ENCODE results near the gene HDAC1. TPM values are rescaled to one million over a fixed set of nuclear protein-coding genes. Genes with fewer than 3 reads are reported as not detected.

Gene HDAC1
- polyA plus RNA-seq, 1 experiment: 185 TPM

DNA sequence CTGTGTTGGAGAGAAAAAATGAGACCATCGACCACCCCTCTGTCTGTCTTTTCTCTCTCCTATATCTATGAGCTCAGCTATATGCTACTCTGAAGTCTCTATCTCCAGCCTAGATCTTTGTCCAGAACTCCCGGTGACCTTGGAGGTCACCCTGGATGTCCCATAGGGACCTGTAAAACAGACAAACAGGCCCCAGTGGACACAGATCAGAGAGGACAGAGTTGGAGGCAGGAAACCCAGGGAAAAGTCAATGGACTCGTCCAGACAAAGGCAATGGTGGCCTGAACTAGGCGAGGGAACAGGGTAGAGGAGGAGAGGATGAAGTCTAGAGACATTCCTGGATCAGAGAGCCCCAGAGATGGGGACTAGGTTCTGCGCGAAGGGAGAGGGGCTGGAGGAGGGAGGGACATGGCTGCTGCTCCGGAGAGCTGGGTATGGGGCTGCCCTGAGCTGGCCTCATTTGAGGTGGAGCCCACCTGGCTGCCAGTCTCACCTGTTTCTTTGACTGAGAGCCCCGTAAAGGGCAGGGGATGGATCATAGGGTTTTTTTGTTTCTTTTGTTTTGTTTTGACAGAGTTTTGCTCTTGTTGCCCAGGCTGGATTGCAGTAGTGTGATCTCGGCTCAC is 54.8 kb downstream of the HDAC1 start:
- H3K27me3 ChIP-seq (ENCODE audit: control insufficient read depth, insufficient read depth, low read length): no peaks in the 10 kb centered on the region
- CTCF ChIA-PET: no interaction called here
- H3K36me3 ChIP-seq (ENCODE audit: control insufficient read depth, insufficient read depth, low read length): no peaks in the 10 kb centered on the region
- POLR2A ChIA-PET: no interaction called here
- TF ChIP-seq, protein P1, sequence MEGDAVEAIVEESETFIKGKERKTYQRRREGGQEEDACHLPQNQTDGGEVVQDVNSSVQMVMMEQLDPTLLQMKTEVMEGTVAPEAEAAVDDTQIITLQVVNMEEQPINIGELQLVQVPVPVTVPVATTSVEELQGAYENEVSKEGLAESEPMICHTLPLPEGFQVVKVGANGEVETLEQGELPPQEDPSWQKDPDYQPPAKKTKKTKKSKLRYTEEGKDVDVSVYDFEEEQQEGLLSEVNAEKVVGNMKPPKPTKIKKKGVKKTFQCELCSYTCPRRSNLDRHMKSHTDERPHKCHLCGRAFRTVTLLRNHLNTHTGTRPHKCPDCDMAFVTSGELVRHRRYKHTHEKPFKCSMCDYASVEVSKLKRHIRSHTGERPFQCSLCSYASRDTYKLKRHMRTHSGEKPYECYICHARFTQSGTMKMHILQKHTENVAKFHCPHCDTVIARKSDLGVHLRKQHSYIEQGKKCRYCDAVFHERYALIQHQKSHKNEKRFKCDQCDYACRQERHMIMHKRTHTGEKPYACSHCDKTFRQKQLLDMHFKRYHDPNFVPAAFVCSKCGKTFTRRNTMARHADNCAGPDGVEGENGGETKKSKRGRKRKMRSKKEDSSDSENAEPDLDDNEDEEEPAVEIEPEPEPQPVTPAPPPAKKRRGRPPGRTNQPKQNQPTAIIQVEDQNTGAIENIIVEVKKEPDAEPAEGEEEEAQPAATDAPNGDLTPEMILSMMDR (IDR thresholded peaks at IDR 0.05; ENCODE audit: insufficient read depth, low read depth, low read length): no peak
- no peak overlapping the region for H3K4me3 ChIP-seq (ENCODE audit: low read depth, low read length)
- no peak for DNase-seq (ENCODE audit: low read depth)

DNA sequence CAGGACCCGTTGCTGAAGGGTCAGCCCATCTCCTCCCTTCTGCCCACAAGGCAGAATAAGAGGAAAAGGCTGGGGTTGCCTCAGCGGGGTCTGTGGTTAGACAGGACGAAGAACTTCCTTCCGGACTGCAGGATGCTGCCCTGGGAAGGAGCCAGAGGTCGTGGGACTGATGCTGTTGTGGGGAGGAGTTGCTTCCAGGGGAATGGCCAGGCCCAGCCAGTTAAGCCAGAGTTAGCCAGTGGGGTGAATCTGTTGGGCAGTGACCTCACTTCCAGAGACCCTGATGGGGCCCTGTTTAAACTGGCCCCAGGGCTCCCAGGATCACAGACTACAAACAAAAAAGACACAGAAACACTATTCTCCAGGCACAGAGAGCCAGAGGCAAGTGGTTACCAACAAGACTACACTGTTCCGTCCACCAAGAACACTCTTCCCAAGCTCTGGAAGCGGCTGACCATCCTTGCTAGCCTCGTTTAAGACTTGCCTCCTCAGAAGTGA is 57.4 kb downstream of the HDAC1 start:
- TF ChIP-seq, protein P1 (IDR thresholded peaks at IDR 0.05; ENCODE audit: insufficient read depth, low read depth, low read length): no peak
- ChIA-PET POLR2A (no interaction called here), CTCF (interaction anchor here (0.6 kb wide), 1 partner anchor 82 kb away, joined by 3 read pairs; no protein-coding TSS in a partner anchor)
- H3K36me3 ChIP-seq (ENCODE audit: control insufficient read depth, insufficient read depth, low read length): no peaks in the 10 kb centered on the region
- H3K4me3 ChIP-seq (ENCODE audit: low read depth, low read length): no peak overlapping the region
- DNase-seq (ENCODE audit: low read depth): no peak
- no peaks in the 10 kb centered on the region for H3K27me3 ChIP-seq (ENCODE audit: control insufficient read depth, insufficient read depth, low read length)

DNA sequence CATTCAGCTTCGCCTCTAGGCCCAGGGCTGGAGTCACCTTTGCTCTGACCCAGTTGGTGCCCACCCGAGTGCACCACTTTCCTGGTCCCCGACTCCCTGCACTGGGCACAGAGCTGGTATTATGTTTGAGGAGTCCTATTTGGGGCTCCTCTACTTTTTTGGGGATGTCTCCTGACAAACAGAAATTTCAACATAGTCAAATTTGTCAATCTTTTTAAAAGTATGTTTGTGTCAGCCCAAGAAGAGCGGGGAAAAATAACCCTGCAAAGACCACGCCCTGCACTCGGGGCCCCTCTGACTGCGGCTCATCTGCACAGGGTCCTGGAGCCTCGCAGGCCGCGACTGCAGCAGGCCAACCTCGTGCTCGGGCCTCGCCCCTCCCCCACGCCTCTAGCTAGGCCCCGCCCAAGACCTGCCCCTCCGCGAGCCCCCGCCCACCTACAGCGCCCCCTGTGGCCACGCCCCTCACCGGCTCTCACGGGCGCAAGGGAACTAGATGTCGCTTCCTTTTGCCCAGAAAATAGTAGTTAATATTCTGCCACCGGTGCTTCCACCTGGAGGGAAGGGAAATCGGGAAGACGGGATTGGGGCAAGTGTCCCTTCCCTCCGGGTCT is 59.0 kb downstream of the HDAC1 start:
- no peak for DNase-seq (ENCODE audit: low read depth)
- no peaks in the 10 kb centered on the region for H3K27me3 ChIP-seq (ENCODE audit: control insufficient read depth, insufficient read depth, low read length)
- TF ChIP-seq, protein P1 (IDR thresholded peaks at IDR 0.05; ENCODE audit: insufficient read depth, low read depth, low read length): peak; percentile 81
- POLR2A ChIA-PET: interaction anchor here (1.0 kb wide), 1 partner anchor 15 kb away, joined by 10 read pairs; the partner anchor contains the start of gene MARCKSL1
- no peaks in the 10 kb centered on the region for H3K36me3 ChIP-seq (ENCODE audit: control insufficient read depth, insufficient read depth, low read length)
- peak overlapping the region; percentile 61 for H3K4me3 ChIP-seq (ENCODE audit: low read depth, low read length)
- CTCF ChIA-PET: interaction anchor here (0.7 to 2.5 kb wide), 3 partner anchors 102 to 135 kb away, joined by 3 to 7 read pairs (median 6); no protein-coding TSS in a partner anchor

DNA sequence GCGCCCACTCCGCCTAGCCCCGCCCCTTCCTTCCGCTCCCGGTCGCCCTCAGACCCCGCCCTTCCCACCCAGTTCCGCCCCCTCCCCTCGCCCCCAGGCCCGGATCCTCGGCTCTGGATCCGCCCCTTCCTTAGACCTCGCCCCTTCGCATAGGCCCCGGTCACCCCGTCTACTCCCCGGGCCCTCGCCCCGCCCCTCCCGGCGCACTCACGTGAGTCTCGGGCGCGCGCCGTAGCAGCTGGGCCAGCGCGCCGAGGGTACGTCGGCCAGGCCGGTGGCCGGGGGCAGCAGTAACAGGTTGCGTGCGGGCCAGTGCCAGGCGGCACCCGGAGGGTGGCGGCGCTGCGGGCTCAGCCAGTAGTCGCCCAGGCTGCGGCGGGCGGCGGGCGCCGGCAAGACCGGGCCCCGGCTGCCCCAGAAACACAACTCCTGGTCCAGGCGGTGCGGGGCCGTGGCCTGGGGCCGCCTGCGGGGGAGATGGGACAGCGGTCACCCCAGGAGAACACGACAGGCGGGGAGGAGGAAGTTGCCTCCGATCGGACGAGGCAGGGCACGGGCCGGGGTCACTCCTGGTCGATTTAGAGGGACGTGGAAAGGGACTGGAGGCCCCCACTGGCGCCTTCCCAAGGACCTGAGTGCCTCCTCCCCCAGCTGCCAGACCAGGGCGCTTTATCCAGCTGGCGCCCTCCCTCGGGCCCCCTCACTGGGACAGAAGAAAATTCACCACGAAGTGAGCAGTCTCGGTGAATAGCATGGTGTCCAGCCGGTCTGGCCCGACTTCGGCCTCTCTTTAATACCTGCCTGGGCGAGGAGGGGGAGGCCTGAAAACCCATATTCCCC is 59.7 kb downstream of the HDAC1 start:
- H3K36me3 ChIP-seq (ENCODE audit: control insufficient read depth, insufficient read depth, low read length): no peaks in the 10 kb centered on the region
- peak; percentile 39 for DNase-seq (ENCODE audit: low read depth)
- H3K4me3 ChIP-seq (ENCODE audit: low read depth, low read length): peak overlapping the region; percentile 61
- ChIA-PET CTCF (interaction anchor here (0.6 to 2.5 kb wide), 6 partner anchors 28 to 146 kb away, joined by 3 to 7 read pairs (median 5); no protein-coding TSS in a partner anchor), POLR2A (interaction anchor here (1.0 kb wide), 1 partner anchor 16 kb away, joined by 10 read pairs; the partner anchor contains the start of gene MARCKSL1)
- no peaks in the 10 kb centered on the region for H3K27me3 ChIP-seq (ENCODE audit: control insufficient read depth, insufficient read depth, low read length)
- TF ChIP-seq, protein P1 (IDR thresholded peaks at IDR 0.05; ENCODE audit: insufficient read depth, low read depth, low read length): peak; percentile 20; the same call in 1 of the 2 replicates
